Epithelial cell of prostate (primary cell): Measurements from ENCODE around the gene OSER1.
"Not testable (repeated sequence)": the region's sequence is repeated elsewhere in the genome, so short reads cannot be mapped to it uniquely, and the experiment has no call there.

Experiments used
- DNase-seq: peaks from one replicate; pipeline ENCODE4 v3.0.0-alpha.2; 2011; ENCODE audit warnings: low read depth, low spot score
- H3K27ac ChIP-seq: fragments of 450-650 bp; 2 replicates; pipeline ENCODE4 v1.5.1; 2017; ENCODE audit warnings: mild to moderate bottlenecking

The OSER1 gene

DNA sequence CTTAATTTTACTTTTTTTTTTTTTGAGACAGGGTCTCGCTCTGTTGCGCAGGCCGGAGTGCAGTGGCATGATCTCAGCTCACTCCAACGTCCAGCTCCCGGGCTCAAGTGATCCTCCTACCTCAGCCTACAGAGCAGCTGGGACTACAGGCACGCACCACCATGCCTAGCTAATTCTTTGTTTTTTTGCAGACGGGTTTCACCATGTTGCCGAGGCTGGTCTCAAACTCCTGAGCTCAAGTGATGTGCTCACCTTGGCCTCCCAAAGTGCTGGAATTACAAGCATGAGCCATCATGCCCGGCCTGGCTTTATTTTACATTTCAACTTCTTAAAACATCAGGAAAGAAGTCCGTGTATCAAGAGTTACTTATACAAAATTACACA lies 5.7 kb downstream of the OSER1 start:
- peak overlapping the region; percentile 77 for H3K27ac ChIP-seq
- DNase-seq = no peak

DNA sequence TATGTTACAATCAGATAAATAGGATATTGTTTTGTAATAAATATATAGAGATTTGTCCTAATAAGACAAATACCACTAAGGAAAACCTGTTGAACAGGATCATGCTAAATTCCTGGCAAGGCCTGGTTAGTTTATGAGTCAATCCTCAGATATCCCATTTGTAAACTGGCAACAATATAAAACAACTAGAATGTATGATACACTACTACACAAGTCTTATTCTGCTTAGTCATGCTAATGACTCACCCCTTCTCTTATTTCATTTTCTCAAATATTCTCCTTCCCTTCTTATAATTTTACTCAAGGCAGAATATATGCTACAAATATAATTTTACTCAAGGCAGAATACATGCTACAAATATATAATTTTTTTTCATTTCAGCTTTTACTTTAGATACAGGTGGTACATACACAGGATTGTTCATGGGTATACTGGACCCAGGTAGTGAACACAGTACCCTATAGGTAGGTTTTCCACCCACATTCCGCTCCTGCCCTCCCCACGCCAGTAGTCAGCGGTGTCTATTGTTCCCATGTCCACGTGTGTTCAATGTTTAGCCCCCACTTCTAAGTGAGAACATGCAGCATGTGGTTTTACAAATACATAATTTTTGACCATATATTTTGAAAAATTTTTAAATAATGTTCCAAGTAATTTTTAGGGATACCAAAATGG lies 6.3 kb downstream of the OSER1 start:
- H3K27ac ChIP-seq = peak overlapping the region; percentile 77
- peak; percentile 91 for DNase-seq

DNA sequence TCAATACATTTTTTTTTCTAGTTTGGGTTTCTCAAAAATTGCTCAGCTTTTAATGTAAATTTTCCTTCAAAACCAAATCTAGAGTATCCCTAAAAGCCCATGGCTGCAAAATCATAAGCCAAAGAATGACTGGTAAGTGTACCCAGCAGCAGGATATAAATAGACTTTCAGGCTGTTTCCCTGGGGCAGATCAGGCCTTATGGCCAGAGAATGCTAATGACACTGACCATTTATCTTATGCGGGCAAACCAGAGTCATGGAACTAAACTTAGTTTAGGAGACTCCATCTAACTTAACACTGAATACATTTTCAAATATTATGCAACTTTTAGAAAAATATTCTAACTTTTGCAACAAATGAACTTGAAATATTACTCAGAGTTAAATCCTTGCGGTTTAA lies 7.4 kb downstream of the OSER1 start:
- H3K27ac ChIP-seq = peak overlapping the region; percentile 77
- no peak for DNase-seq

- no peak for DNase-seq
- no peak overlapping the region for H3K27ac ChIP-seq
These were observed 9.6 kb downstream of the OSER1 start for GRCh38 chr20:44200983-44201382.

DNA sequence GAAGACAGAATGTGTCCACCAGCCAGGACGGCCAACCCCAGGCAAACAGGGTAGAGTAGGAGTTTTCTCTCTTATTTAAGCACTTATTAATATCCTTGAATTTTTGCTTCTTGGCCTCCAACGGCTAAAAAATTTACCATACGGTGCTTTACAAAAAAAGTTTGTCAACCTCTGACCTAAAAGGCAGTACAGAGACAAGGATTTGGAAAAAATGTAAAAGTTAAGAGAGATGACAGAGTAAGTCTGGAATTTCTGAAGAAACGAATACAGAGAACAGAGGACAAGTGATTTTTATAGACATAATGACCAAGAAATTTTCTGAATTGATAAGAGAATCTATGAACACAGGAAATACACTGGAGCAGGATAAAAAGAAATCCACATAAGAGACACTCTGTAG lies 10.2 kb downstream of the OSER1 start:
- H3K27ac ChIP-seq = no peak overlapping the region
- DNase-seq = no peak

- no peak for DNase-seq
- no peak overlapping the region for H3K27ac ChIP-seq
These were observed 10.7 kb downstream of the OSER1 start for GRCh38 chr20:44199877-44200276.

DNA sequence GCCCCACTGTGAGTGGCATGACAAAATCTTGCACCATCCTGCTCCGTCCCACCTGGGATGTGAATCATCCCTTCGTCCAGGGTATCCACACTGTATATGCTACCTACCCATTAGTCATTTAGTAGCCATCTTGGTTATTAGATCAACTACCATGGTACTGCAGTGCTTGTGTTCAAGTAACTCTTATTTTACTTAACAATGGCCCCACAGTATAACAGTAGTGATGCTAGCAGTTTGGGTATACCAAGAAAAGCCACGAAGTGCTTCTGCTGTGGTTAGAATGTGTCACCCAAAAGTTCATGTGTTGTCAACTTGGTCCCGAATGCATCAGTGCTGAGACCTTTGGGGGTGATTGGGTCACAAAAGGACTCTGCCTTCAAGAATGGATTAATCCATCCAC lies 11.7 kb downstream of the OSER1 start:
- H3K27ac ChIP-seq = no peak overlapping the region
- DNase-seq = no peak

- no peak overlapping the region for H3K27ac ChIP-seq
- no peak for DNase-seq
These were observed 14.3 kb downstream of the OSER1 start for GRCh38 chr20:44196271-44196670.

DNA sequence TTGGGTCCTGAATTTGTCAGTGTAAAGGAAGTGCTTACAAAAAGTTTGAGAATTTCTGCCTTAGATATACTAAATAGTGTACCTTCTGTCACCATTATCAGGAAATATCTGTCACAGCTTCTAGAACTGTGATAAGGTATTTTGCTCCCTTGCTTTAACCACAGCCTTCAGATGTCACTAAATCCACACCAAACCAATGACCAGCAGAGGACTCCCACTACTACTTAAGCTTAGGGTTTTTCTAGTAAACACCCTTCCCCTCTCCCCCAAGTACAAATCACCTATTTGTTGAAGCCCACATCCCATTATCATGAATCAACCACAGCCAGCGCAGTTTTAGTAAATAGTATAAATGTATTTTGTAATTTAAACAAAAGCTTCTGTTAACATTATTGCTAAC lies 15.0 kb downstream of the OSER1 start:
- no peak overlapping the region for H3K27ac ChIP-seq
- no peak for DNase-seq

DNA sequence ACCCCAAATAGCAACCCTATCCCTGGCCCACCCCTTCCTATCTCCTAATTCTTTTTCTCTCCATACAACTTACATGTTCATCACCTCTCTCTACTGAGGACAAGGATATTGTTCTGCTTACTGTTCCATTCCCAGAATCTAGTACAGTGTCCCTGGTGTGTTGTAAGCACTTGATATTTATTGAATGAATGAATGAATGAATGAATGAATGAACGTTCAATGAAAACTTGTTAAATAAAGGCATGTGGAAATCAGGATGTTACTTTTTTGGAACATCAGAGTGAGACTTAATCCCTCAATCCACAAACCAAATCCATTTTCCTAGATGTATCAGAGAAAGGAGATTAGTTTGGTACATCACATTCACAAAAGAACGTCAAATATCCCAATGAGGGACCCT lies 16.8 kb downstream of the OSER1 start:
- H3K27ac ChIP-seq = no peak overlapping the region
- DNase-seq = no peak

DNA sequence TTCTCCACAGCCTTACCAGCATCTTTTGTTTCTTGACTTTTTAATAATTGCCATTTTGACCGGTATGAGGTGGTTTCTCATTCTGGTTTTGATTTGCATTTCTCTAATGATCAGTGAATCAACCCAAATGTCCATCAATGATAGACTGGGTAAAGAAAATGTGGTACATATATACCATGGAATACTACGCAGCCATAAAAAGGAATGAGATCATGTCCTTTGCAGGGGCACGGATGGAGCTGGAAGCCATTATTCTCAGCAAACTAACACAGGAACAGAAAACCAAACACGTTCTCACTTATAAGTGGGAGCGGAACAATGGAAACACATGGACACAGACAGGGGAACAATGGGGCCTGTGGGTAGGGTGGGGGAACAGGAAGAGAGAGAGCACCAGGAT lies 18.9 kb downstream of the OSER1 start:
- H3K27ac ChIP-seq, DNase-seq: not testable (repeated sequence)

DNA sequence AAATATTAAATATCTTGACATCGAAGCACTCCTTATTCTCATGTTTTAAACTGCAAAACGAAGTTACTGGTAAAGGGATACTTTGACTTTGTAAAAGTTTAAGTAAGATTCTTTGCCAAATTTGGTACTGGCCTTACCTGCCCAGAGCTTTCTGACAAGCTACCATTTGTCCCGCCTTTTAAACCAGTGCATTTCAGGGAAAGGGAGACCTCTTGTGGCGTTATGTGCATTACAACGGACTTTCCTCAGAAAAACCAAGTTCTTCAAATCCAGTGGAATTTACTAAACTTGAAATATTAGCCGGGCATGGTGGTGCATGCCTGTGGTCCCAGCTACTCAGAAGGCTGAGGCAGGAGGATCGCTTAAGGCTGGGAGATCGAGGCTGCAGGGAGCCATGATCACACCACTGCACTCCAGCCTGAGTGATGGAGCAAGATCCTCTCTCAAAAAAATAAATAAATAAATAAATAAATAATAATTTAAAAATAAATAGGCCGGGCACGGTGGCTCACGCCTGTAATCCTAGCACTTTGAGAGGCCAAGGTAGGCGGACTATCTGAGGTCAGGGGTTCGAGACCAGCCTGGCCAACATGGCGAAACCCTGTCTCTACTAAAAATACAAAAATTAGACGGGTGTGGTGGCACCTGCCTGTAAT lies 20.2 kb downstream of the OSER1 start:
- not testable (repeated sequence) for H3K27ac ChIP-seq, DNase-seq

DNA sequence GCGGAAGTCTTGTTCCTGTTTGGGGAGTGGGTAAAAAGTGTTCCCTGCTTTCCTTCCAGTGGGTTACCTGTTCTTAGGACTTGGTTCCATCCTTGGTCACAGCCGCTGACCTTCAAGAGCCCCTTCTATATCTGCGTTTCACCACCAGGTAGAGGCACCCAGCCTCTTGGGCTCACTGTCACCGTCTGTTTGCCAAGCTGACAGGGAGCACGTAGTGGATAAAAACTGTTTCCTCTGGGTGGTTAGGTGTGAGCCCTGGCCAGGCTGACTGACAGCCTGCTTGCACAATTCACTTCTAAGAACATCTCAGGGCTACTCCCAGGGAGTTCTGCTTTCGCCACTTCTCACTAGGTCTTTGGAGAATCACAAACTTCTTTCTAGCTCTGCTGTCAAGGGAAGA lies 21.8 kb downstream of the OSER1 start:
- no peak overlapping the region for H3K27ac ChIP-seq
- DNase-seq = no peak

- DNase-seq = no peak
- H3K27ac ChIP-seq = peak overlapping the region; percentile 53
These were observed 22.5 kb downstream of the OSER1 start for GRCh38 chr20:44187772-44188709.

GRCh38 chr20:44187054-44187771 lies 23.4 kb downstream of the OSER1 start, which contains the start of gene JPH2:
JPH2 (minus strand) TSS chr20:44187188; CDS start chr20:44186705, 483 bp downstream.
- peak within 1 kb of the TSS; percentile 53 for H3K27ac ChIP-seq
- no peak for DNase-seq

- peak overlapping the region; percentile 53 for H3K27ac ChIP-seq
These were observed 23.9 kb downstream of the OSER1 start for GRCh38 chr20:44186674-44187053.

GRCh38 chr20:44186201-44186600 lies 24.4 kb downstream of the OSER1 start:
- DNase-seq = no peak
- no peak overlapping the region for H3K27ac ChIP-seq

More at GRCh38 chr20:44186674-44187053, 23.9 kb downstream of the OSER1 start:
- no peak for DNase-seq

DNA sequence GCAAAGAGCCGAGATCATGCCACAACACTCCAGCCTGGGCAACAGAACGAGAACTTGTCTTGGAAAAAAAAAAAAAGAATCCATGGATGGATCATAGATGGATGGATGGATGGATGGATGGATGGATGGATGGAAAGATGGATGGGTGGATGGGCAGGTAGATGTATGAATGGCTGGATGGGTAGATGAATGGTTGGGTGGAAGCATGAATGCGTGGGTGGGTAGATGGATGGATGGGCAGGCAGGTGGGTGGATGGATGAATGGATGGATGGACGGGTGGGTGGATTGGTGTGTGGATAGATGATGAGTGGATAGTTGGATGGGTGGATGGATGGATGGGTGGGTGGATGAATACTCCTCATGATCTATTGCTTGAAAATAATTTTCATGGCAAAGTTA lies 25.0 kb downstream of the OSER1 start:
- DNase-seq = no peak
- H3K27ac ChIP-seq = no peak overlapping the region

DNA sequence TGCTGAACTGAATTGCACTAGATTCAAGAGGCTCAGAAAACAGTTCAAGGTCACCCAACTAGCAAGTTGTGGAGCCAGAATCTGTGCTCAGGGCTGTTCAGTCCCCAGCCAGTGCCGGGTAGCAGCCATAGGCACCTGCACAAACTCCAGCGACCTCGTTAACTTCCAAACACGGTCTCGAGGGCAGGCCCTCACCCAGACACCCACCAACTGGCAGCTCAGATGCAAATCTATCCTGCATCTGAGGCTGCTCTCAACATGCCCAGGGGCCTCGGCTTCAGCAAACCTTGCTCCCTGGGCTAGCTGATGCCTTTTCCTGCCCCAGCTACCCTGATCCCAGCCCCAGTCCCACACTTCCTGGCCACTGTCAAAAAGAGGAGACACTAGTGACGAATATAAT lies 27.3 kb downstream of the OSER1 start:
- no peak for DNase-seq
- no peak overlapping the region for H3K27ac ChIP-seq

GRCh38 chr20:44182863-44183262 lies 27.7 kb downstream of the OSER1 start:
- H3K27ac ChIP-seq = no peak overlapping the region
- DNase-seq = no peak
